Measurements from ENCODE around the gene CAP2. TPM values are rescaled to one million over a fixed set of nuclear protein-coding genes. Genes with fewer than 3 reads are reported as not detected.

The CAP2 gene
- total RNA-seq: 1 to 10 TPM; 2.3 to 5.7 TPM

- H3K4me3 ChIP-seq: peak within 1 kb of the TSS; percentile 37 to 82
- H3K4me1 ChIP-seq: peaks cover 10% of the 10 kb centered on the region
- H3K9me3 ChIP-seq: no peaks in the 10 kb centered on the region
- ATAC-seq (peak; percentile 81), DNase-seq (peak; percentile 64 to 76 (median 72))
- H3K27ac ChIP-seq: peak within 1 kb of the TSS; percentile 87 to 96 (median 88)
- intact Hi-C loops (cut with DNase I): no loop called here
- 2 to 3% methylated on average over 18 to 42 of the region's 42 CpGs for WGBS, 2 donors
- no peaks in the 10 kb centered on the region for H3K36me3 ChIP-seq (replicated peaks in 1 of 2; ENCODE audit: insufficient read depth in 1 of 2, low read depth in 2 of 2)
- H3K27me3 ChIP-seq: no peaks in the 10 kb centered on the region
- TF ChIP-seq CTCF (IDR thresholded peaks at IDR 0.05) (no peak), POLR2A (IDR thresholded peaks at IDR 0.05) (peak; percentile 23 to 60 (median 51))
Measured at GRCh38 chr6:17392978-17393891, at the start of gene CAP2. Gene CAP2 (plus strand): TSS chr6:17393595. CDS start chr6:17421556, 27,961 bp downstream.

GRCh38 chr6:17347012-17347411 is 46.4 kb upstream of the CAP2 start:
- Histone ChIP-seq H3K9me3 (no peaks in the 10 kb centered on the region), H3K4me3 (no peak overlapping the region), H3K36me3 (replicated peaks in 1 of 2; ENCODE audit: insufficient read depth in 1 of 2, low read depth in 2 of 2) (no peaks in the 10 kb centered on the region), H3K27ac (no peak overlapping the region), H3K4me1 (no peaks in the 10 kb centered on the region), H3K27me3 (no peaks in the 10 kb centered on the region)
- TF ChIP-seq POLR2A (IDR thresholded peaks at IDR 0.05) (no peak), CTCF (IDR thresholded peaks at IDR 0.05) (no peak)
- intact Hi-C loops (cut with DNase I): no loop called here
- ATAC-seq (no peak), DNase-seq (no peak)
- WGBS, 2 donors: 36 to 46% methylated on average over 2 of the region's 2 CpGs

- no peak for TF ChIP-seq POLR2A (IDR thresholded peaks at IDR 0.05)
- TF ChIP-seq CTCF (IDR thresholded peaks at IDR 0.05): no peak
- no peaks in the 10 kb centered on the region for H3K36me3 ChIP-seq (replicated peaks in 1 of 2; ENCODE audit: insufficient read depth in 1 of 2, low read depth in 2 of 2)
- intact Hi-C loops (cut with DNase I): no loop called here
- H3K4me3 ChIP-seq: no peak overlapping the region
- H3K27me3 ChIP-seq: no peaks in the 10 kb centered on the region
- no peaks in the 10 kb centered on the region for H3K4me1 ChIP-seq
- H3K27ac ChIP-seq: no peak overlapping the region
- WGBS, 2 donors: 82 to 93% methylated on average over 2 of the region's 2 CpGs
- ATAC-seq (no peak), DNase-seq (no peak)
- H3K9me3 ChIP-seq: no peaks in the 10 kb centered on the region
Measured at GRCh38 chr6:17349427-17349826, 44.0 kb upstream of the CAP2 start.

GRCh38 chr6:17352302-17352701 is 41.1 kb upstream of the CAP2 start:
- Histone ChIP-seq H3K4me1 (no peaks in the 10 kb centered on the region), H3K27ac (no peak overlapping the region), H3K27me3 (no peaks in the 10 kb centered on the region), H3K4me3 (no peak overlapping the region), H3K36me3 (replicated peaks in 1 of 2; ENCODE audit: insufficient read depth in 1 of 2, low read depth in 2 of 2) (no peaks in the 10 kb centered on the region), H3K9me3 (no peaks in the 10 kb centered on the region)
- DNase-seq (no peak), ATAC-seq (no peak)
- TF ChIP-seq POLR2A (IDR thresholded peaks at IDR 0.05) (no peak), CTCF (IDR thresholded peaks at IDR 0.05) (no peak)
- intact Hi-C loops (cut with DNase I): no loop called here

Data from body of pancreas (tissue), 4 donors.